Omental fat pad (tissue), 4 donors: Measurements from ENCODE around the gene LPCAT1. TPM values are rescaled to one million over a fixed set of nuclear protein-coding genes. Genes with fewer than 3 reads are reported as not detected.
"Not testable (repeated sequence)": the region's sequence is repeated elsewhere in the genome, so short reads cannot be mapped to it uniquely, and the experiment has no call there.

Experiments
- ATAC-seq: fragments of 150-250 bp; one replicate; pipeline ENCODE4 v1.9.1; 2016; ENCODE audit warnings: mild to moderate bottlenecking, moderate library complexity; ENCODE audit not compliant: low FRiP score
- DNase-seq: peaks from one replicate; pipeline ENCODE4 v3.0.0-alpha.2; 2019; ENCODE audit warnings: low spot score
- CTCF ChIP-seq, 3 donors: fragments of 450-650 bp; IDR thresholded peaks; one replicate each; pipeline ENCODE4 v1.5.1; 2016 to 2017; ENCODE audit warnings: antibody characterized with exemption in 3 of 3, mild to moderate bottlenecking in 3 of 3, moderate library complexity in 2 of 3
- total RNA-seq, 4 donors: library from RNA; depleted of rRNA; stranded (reverse); fragments of >200 nt; gene quantifications; one replicate each; pipeline ENCODE4 v1.1.0, GENCODE V29; 2016

LPCAT1 gene
- total RNA-seq, 4 donors from 2014 or later = 22.3 to 37.1 (median 34.5) TPM

DNA sequence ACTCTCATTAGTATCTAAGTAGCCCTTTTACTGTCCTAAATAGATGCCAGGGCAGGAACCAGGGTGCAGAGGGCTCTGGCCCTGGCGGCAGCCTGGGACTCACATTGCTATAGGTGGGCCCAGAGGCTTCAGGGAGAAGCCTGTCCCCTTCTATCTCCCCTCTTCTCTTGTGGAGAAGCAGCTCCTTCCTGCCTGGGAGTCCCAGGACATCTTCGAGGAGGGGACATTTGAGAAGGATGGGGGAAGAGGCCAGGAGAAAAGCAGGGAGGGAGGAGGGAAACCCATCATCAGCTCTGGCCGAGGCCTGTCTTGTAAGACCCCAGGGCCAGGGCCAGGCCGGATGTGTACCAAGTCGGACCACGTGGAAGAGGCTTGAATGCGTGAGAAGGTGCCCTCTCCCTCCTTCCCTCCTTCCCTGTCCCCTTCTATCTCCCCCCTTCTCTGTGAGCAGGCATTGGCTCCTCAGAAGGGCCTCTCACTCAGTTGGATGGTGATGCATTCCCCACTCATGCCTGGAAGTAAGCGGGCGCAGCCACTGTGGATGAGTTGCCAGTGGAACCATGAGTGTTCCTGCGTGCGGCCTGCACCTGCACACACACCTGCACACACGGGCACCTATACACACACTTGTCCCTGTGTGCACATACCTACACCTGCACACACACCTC lies 20.7 kb upstream of the LPCAT1 start:
- no peak for TF ChIP-seq CTCF (IDR thresholded peaks at IDR 0.05)
- DNase-seq (no peak), ATAC-seq (no peak)

GRCh38 chr5:1543398-1544293 lies 19.9 kb upstream of the LPCAT1 start:
- DNase-seq (no peak), ATAC-seq (no peak)
- no peak for TF ChIP-seq CTCF (IDR thresholded peaks at IDR 0.05)

- ATAC-seq (peak; percentile 91), DNase-seq (peak; percentile 45)
- TF ChIP-seq CTCF (IDR thresholded peaks at IDR 0.05) = no peak
Measured at GRCh38 chr5:1542781-1543180, 19.0 kb upstream of the LPCAT1 start.

- DNase-seq = no peak
- no peak for ATAC-seq
- TF ChIP-seq CTCF (IDR thresholded peaks at IDR 0.05) = no peak
Measured at GRCh38 chr5:1541702-1542400, 18.1 kb upstream of the LPCAT1 start.

DNA sequence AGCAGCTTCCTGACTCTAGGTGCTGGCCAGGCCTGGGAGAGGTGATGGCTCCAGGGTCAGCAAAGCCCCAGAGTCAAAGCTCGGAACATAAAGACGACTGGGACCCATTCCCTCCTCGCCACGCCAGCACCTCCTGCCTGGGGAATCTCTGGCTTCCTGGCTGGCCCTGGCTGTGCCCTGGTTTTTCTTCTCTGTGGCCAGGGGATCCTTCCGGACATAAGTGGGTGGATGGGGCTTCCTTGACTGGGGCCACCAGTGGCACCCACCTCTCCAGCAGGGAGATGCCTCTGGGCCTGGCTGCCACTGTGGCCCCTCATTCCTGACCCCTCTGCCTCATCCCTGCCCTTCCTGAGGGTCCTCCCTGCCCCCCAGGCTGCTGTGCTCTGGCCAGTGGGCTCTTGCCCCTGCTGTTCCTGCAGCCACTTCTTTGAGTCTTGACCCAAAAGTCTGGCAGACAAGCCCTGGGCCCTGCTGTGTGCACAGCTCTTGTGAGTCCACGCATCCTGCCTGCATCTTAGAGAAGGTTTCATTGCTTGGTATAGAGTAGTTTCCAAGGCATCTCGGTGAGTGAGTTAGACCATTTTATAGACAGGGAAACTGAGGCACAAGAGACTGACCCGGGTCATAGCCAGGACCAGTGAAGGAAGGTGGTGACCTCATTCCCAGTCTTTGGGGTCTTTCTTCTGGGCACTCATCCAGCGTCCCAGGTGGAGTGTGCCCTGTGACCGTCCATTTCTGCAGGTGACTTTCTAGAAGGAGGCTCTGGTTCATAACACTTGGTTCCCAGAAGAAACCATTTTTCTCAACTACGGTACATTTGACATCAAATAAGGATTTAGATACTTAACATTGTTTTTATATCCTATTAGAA lies 17.3 kb upstream of the LPCAT1 start:
- TF ChIP-seq CTCF (IDR thresholded peaks at IDR 0.05) = no peak
- ATAC-seq = no peak
- no peak for DNase-seq

- ATAC-seq (no peak), DNase-seq (no peak)
- no peak for TF ChIP-seq CTCF (IDR thresholded peaks at IDR 0.05)
Measured at GRCh38 chr5:1540166-1540565, 16.4 kb upstream of the LPCAT1 start.

GRCh38 chr5:1539393-1540161 lies 15.8 kb upstream of the LPCAT1 start:
- not testable (repeated sequence) for DNase-seq

More at GRCh38 chr5:1539393-1540161, 15.8 kb upstream of the LPCAT1 start:
- not testable (repeated sequence) for ATAC-seq
